Natural killer cell treated with Interleukin-12 subunit alpha and Interleukin-12 subunit beta and Interleukin-15 and Interleukin-18, amount 100 ng/mL, for 72 hours (primary cell): ENCODE data around the gene TPD52L1. TPM values are rescaled to one million over a fixed set of nuclear protein-coding genes. Genes with fewer than 3 reads are reported as not detected.
"Not testable (repeated sequence)": the region's sequence is repeated elsewhere in the genome, so short reads cannot be mapped to it uniquely, and the experiment has no call there.

Experiments
- ATAC-seq, 2 donors: fragments of 150-1000 bp; cut with Tn5 transposase in 1 of 2; sonication (Bioruptor Pico), chemical (Tn5 transposase) in 1 of 2; 2 replicates each; pipeline ENCODE4 v1.10.0; 2021
- DNase-seq: peaks from one replicate; pipeline ENCODE4 v3.0.0; 2022; ENCODE audit warnings: low spot score
- H3K27ac Mint-ChIP-seq, 2 donors: 1 replicate in 1 of 2; 2 replicates in 1 of 2; pipeline ENCODE4 v1.8.0; 2022; ENCODE audit warnings: mixed read lengths in 2 of 2, mild to moderate bottlenecking in 1 of 2, moderate library complexity in 1 of 2
- H3K27me3 Mint-ChIP-seq, 2 donors: 1 replicate in 1 of 2; 2 replicates in 1 of 2; pipeline ENCODE4 v1.8.0; 2022; ENCODE audit warnings: mixed read lengths in 2 of 2
- H3K36me3 Mint-ChIP-seq: one replicate; pipeline ENCODE4 v1.8.0; 2022; ENCODE audit warnings: mixed read lengths
- H3K4me1 Mint-ChIP-seq, 2 donors: 1 replicate in 1 of 2; 2 replicates in 1 of 2; pipeline ENCODE4 v1.8.0; 2022; ENCODE audit warnings: low read depth in 2 of 2, mixed read lengths in 2 of 2, mild to moderate bottlenecking in 1 of 2
- H3K4me3 Mint-ChIP-seq: one replicate; pipeline ENCODE4 v1.8.0; 2022; ENCODE audit warnings: mixed read lengths
- H3K9me3 Mint-ChIP-seq: 2 replicates; pipeline ENCODE4 v1.8.0; 2022; ENCODE audit warnings: mixed read lengths
- total RNA-seq, 2 donors: library from RNA; stranded (reverse); gene quantifications; one replicate each; pipeline ENCODE4 v1.2.3, GENCODE V29; 2022

TPD52L1 gene
- total RNA-seq, 2 donors from 2014 or later, result not detected

- Mint-ChIP-seq H3K9me3 (no peaks in the 10 kb centered on the region), H3K36me3 (no peaks in the 10 kb centered on the region), H3K4me1 (peaks cover 14 to 32% of the 10 kb centered on the region in 2 donors), H3K4me3 (no peak overlapping the region), H3K27me3 (no peaks in the 10 kb centered on the region), H3K27ac (no peak overlapping the region)
- no peak for ATAC-seq
- no peak for DNase-seq
Measured at GRCh38 chr6:125271486-125272159, 118.0 kb downstream of the TPD52L1 start.

- H3K27ac Mint-ChIP-seq, result no peak overlapping the region
- DNase-seq (no peak), ATAC-seq (no peak)
- no peak overlapping the region for H3K4me3 Mint-ChIP-seq
- H3K4me1 Mint-ChIP-seq, result peaks cover 24 to 41% of the 10 kb centered on the region in 2 donors
- H3K9me3 Mint-ChIP-seq, result no peaks in the 10 kb centered on the region
- no peaks in the 10 kb centered on the region for H3K27me3 Mint-ChIP-seq
- no peaks in the 10 kb centered on the region for H3K36me3 Mint-ChIP-seq
Measured at GRCh38 chr6:125273251-125273650, 119.7 kb downstream of the TPD52L1 start.

- no peak overlapping the region for H3K27ac Mint-ChIP-seq
- H3K9me3 Mint-ChIP-seq, result no peaks in the 10 kb centered on the region
- peaks cover 7% of the 10 kb centered on the region for H3K36me3 Mint-ChIP-seq
- DNase-seq, result no peak
- no peaks in the 10 kb centered on the region for H3K27me3 Mint-ChIP-seq
- no peak for ATAC-seq
- H3K4me1 Mint-ChIP-seq, result peaks cover 31 to 43% of the 10 kb centered on the region in 2 donors
- no peak overlapping the region for H3K4me3 Mint-ChIP-seq
Measured at GRCh38 chr6:125273965-125274364, 120.4 kb downstream of the TPD52L1 start.

GRCh38 chr6:125274935-125275334 lies 121.4 kb downstream of the TPD52L1 start:
- DNase-seq (no peak), ATAC-seq (no peak)
- Mint-ChIP-seq H3K27me3 (no peaks in the 10 kb centered on the region), H3K4me1 (peaks cover 35 to 41% of the 10 kb centered on the region in 2 donors), H3K27ac (peak overlapping the region in 1 of 2 donors; percentile 83), H3K4me3 (no peak overlapping the region), H3K9me3 (no peaks in the 10 kb centered on the region), H3K36me3 (peaks cover 11% of the 10 kb centered on the region)

- Mint-ChIP-seq H3K9me3 (no peaks in the 10 kb centered on the region), H3K4me3 (peak overlapping the region; percentile 21), H3K4me1 (peaks cover 36 to 47% of the 10 kb centered on the region in 2 donors), H3K27ac (peak overlapping the region; percentile 34 to 83), H3K36me3 (peaks cover 12% of the 10 kb centered on the region), H3K27me3 (no peaks in the 10 kb centered on the region)
- ATAC-seq, result no peak
- no peak for DNase-seq
Measured at GRCh38 chr6:125275779-125276178, 122.2 kb downstream of the TPD52L1 start.

- Mint-ChIP-seq H3K4me1 (peaks cover 51 to 64% of the 10 kb centered on the region in 2 donors), H3K4me3 (no peak overlapping the region), H3K27ac (peak overlapping the region in 1 of 2 donors; percentile 83), H3K36me3 (peaks cover 28% of the 10 kb centered on the region), H3K27me3 (no peaks in the 10 kb centered on the region), H3K9me3 (peaks cover 9% of the 10 kb centered on the region)
- no peak for ATAC-seq
- no peak for DNase-seq
Measured at GRCh38 chr6:125277838-125278237, 124.3 kb downstream of the TPD52L1 start.

GRCh38 chr6:125279961-125280360 lies 126.4 kb downstream of the TPD52L1 start:
- DNase-seq, result no peak
- Mint-ChIP-seq H3K27me3 (no peaks in the 10 kb centered on the region), H3K4me3 (no peak overlapping the region), H3K4me1 (peaks cover 68 to 76% of the 10 kb centered on the region in 2 donors), H3K36me3 (peaks cover 47% of the 10 kb centered on the region), H3K9me3 (peaks cover 9% of the 10 kb centered on the region), H3K27ac (peak overlapping the region in 1 of 2 donors; percentile 26)
- peak in 1 of 2 donors; percentile 78 for ATAC-seq

GRCh38 chr6:125280370-125281035 lies 126.9 kb downstream of the TPD52L1 start:
- DNase-seq, ATAC-seq, H3K27me3 Mint-ChIP-seq, H3K4me3 Mint-ChIP-seq: not testable (repeated sequence)
- Mint-ChIP-seq H3K9me3 (peaks cover 13% of the 10 kb centered on the region), H3K27ac (peak overlapping the region in 1 of 2 donors; percentile 26), H3K36me3 (peaks cover 52% of the 10 kb centered on the region), H3K4me1 (peaks cover 70 to 74% of the 10 kb centered on the region in 2 donors)

GRCh38 chr6:125282470-125282869 lies 128.9 kb downstream of the TPD52L1 start:
- DNase-seq, H3K27me3 Mint-ChIP-seq, ATAC-seq, H3K4me3 Mint-ChIP-seq, H3K27ac Mint-ChIP-seq: not testable (repeated sequence)
- Mint-ChIP-seq H3K36me3 (peaks cover 71% of the 10 kb centered on the region), H3K4me1 (peaks cover 58 to 59% of the 10 kb centered on the region in 2 donors), H3K9me3 (peaks cover 13% of the 10 kb centered on the region)

- no peak overlapping the region for H3K4me3 Mint-ChIP-seq
- peaks cover 71% of the 10 kb centered on the region for H3K36me3 Mint-ChIP-seq
- H3K27me3 Mint-ChIP-seq, result no peaks in the 10 kb centered on the region
- ATAC-seq (no peak), DNase-seq (no peak)
- no peak overlapping the region for H3K27ac Mint-ChIP-seq
- peaks cover 13% of the 10 kb centered on the region for H3K9me3 Mint-ChIP-seq
- peaks cover 51 to 54% of the 10 kb centered on the region in 2 donors for H3K4me1 Mint-ChIP-seq
Measured at GRCh38 chr6:125285353-125285752, 131.8 kb downstream of the TPD52L1 start.

GRCh38 chr6:125285936-125286335 lies 132.4 kb downstream of the TPD52L1 start:
- no peak for DNase-seq
- Mint-ChIP-seq H3K27me3 (no peaks in the 10 kb centered on the region), H3K9me3 (peaks cover 13% of the 10 kb centered on the region), H3K36me3 (peaks cover 69% of the 10 kb centered on the region), H3K27ac (no peak overlapping the region), H3K4me1 (peaks cover 47 to 51% of the 10 kb centered on the region in 2 donors), H3K4me3 (no peak overlapping the region)
- no peak for ATAC-seq

- H3K4me1 Mint-ChIP-seq, result peaks cover 39 to 45% of the 10 kb centered on the region in 2 donors
- peaks cover 63% of the 10 kb centered on the region for H3K36me3 Mint-ChIP-seq
- peak overlapping the region in 1 of 2 donors; percentile 19 for H3K27ac Mint-ChIP-seq
- no peak for ATAC-seq
- no peaks in the 10 kb centered on the region for H3K27me3 Mint-ChIP-seq
- no peak for DNase-seq
- H3K4me3 Mint-ChIP-seq, result no peak overlapping the region
- peaks cover 3% of the 10 kb centered on the region for H3K9me3 Mint-ChIP-seq
Measured at GRCh38 chr6:125287718-125288117, 134.1 kb downstream of the TPD52L1 start.

GRCh38 chr6:125293587-125293986 lies 140.0 kb downstream of the TPD52L1 start:
- Mint-ChIP-seq H3K4me1 (peaks cover 28 to 32% of the 10 kb centered on the region in 2 donors), H3K27ac (peak overlapping the region in 1 of 2 donors; percentile 31), H3K36me3 (peaks cover 35% of the 10 kb centered on the region), H3K27me3 (no peaks in the 10 kb centered on the region), H3K9me3 (no peaks in the 10 kb centered on the region), H3K4me3 (no peak overlapping the region)
- no peak for ATAC-seq
- DNase-seq, result no peak

GRCh38 chr6:125294036-125294435 lies 140.5 kb downstream of the TPD52L1 start:
- DNase-seq, result no peak

More at GRCh38 chr6:125294036-125294435, 140.5 kb downstream of the TPD52L1 start:
- H3K4me3 Mint-ChIP-seq, result no peak overlapping the region
- no peaks in the 10 kb centered on the region for H3K27me3 Mint-ChIP-seq
- peaks cover 33% of the 10 kb centered on the region in 2 donors for H3K4me1 Mint-ChIP-seq
- H3K27ac Mint-ChIP-seq, result peak overlapping the region in 1 of 2 donors; percentile 31
- H3K36me3 Mint-ChIP-seq, result peaks cover 37% of the 10 kb centered on the region
- ATAC-seq, result no peak
- no peaks in the 10 kb centered on the region for H3K9me3 Mint-ChIP-seq
